Fibroblast of pulmonary artery (primary cell): ENCODE data around the gene ATP2B2.

Experiments used
- DNase-seq: peaks from one replicate; pipeline ENCODE4 v3.0.0-alpha.2; 2010; ENCODE audit warnings: low read depth
- H3K4me3 ChIP-seq: replicated peaks from 2 replicates; pipeline ENCODE4 v1.5.1; 2011; ENCODE audit warnings: low read depth, mild to moderate bottlenecking, control low read depth, low read length, moderate library complexity
- CTCF ChIP-seq: IDR thresholded peaks from 2 replicates; pipeline ENCODE4 v1.5.1; 2011; ENCODE audit warnings: mild to moderate bottlenecking, control low read depth, low read length, inconsistent platforms; ENCODE audit errors: missing control alignments

The ATP2B2 gene

GRCh38 chr3:10505050-10505790 lies at the start of gene ATP2B2:
ATP2B2 (minus strand) TSS chr3:10505586; CDS start chr3:10449543, 56,043 bp downstream.
- no peak within 1 kb of the TSS for H3K4me3 ChIP-seq
- no peak for TF ChIP-seq CTCF
- no peak for DNase-seq

DNA sequence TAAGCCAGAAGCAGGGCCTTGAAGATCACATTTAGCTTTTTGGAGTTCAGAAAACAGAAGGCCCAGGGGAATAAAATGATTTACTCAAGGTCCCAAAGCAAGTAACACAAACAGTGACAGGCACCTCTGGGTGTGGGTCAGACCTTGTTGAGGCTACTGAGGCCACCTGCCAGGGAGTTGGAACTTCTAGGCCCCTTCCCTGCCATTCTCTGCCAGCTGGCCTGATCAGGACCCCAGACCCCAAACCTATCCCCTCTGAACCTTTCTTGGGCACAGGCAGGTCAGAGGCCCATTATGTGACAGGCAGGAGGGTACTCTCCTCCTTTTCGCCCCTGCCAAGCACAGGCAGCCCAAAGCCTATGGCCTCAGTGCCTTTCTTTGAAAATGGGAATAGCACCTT lies 49.4 kb upstream of the ATP2B2 start:
- TF ChIP-seq CTCF, result no peak
- DNase-seq, result no peak
- no peak overlapping the region for H3K4me3 ChIP-seq

GRCh38 chr3:10554236-10554611 lies 48.8 kb upstream of the ATP2B2 start:
- DNase-seq, result no peak
- no peak overlapping the region for H3K4me3 ChIP-seq
- TF ChIP-seq CTCF, result no peak

- no peak for TF ChIP-seq CTCF
- no peak overlapping the region for H3K4me3 ChIP-seq
- DNase-seq, result peak; percentile 3
Observed at GRCh38 chr3:10553591-10554235, 48.3 kb upstream of the ATP2B2 start.

- no peak for TF ChIP-seq CTCF
- DNase-seq, result no peak
- no peak overlapping the region for H3K4me3 ChIP-seq
Observed at GRCh38 chr3:10552631-10552943, 47.2 kb upstream of the ATP2B2 start.

- no peak for DNase-seq
- TF ChIP-seq CTCF, result no peak
- no peak overlapping the region for H3K4me3 ChIP-seq
Observed at GRCh38 chr3:10551821-10552630, 46.6 kb upstream of the ATP2B2 start.
